Measurements from ENCODE around the gene FILIP1L.

The FILIP1L gene

DNA sequence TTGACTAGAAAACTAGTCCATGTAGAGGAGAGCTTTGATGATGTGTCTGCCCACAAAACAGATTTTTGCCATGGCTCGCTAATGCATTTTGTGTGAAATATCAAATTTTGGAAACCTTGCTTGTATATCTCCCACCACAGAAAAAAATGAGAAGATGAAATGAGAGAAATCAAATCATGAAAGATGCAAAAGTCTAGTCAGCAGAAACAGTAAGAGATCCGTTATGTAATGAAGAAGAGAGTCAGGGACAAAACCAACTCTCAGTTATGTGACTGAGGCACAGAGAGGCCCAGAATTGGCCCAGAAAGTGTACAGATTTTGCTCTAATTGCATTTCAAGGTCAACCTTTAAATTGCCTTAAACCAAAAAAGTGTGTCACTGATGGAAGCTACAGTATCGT is 107.0 kb downstream of the FILIP1L start:
- TF ChIP-seq, protein P1, sequence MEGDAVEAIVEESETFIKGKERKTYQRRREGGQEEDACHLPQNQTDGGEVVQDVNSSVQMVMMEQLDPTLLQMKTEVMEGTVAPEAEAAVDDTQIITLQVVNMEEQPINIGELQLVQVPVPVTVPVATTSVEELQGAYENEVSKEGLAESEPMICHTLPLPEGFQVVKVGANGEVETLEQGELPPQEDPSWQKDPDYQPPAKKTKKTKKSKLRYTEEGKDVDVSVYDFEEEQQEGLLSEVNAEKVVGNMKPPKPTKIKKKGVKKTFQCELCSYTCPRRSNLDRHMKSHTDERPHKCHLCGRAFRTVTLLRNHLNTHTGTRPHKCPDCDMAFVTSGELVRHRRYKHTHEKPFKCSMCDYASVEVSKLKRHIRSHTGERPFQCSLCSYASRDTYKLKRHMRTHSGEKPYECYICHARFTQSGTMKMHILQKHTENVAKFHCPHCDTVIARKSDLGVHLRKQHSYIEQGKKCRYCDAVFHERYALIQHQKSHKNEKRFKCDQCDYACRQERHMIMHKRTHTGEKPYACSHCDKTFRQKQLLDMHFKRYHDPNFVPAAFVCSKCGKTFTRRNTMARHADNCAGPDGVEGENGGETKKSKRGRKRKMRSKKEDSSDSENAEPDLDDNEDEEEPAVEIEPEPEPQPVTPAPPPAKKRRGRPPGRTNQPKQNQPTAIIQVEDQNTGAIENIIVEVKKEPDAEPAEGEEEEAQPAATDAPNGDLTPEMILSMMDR (IDR thresholded peaks at IDR 0.05; ENCODE audit: low read depth, low read length): no peak
- DNase-seq (ENCODE audit: extremely low read depth, low read depth): no peak

DNA sequence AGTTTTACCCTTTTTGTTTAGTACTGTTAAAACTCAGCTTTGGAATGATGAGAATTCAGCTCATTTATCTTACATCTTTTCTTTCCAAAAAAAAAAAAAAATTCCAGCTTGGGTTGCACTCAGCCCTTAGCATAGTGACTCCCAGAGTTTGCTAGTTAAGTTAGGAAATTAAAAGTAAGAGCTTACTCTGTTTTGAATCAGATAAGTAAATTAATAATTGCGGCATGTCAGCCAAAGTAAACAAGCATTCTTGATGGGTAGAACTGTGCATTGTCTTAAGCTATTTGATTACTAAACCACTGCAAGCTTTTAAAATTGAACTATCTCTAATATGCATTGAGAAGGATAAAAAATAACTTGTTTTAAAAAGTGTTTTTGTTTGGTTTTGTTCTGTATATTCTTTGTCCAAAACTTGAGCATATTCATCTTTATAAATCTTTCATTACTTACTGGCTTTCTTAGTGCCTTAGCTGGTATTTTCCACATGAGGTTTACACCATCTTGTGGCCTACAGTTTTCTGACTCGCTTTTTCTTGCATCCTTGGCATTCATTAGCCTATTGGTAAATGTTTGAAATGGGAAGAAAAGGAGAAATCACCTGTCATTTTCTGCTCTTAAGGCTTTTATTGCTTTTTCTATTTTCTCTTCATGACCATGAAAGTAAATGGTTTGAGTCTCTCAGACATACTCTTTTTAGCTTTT is 107.6 kb downstream of the FILIP1L start:
- TF ChIP-seq, protein P1 (IDR thresholded peaks at IDR 0.05; ENCODE audit: low read depth, low read length): peak; percentile 14; the same call in 1 of the 2 replicates
- DNase-seq (ENCODE audit: extremely low read depth, low read depth): peak; percentile 24

DNA sequence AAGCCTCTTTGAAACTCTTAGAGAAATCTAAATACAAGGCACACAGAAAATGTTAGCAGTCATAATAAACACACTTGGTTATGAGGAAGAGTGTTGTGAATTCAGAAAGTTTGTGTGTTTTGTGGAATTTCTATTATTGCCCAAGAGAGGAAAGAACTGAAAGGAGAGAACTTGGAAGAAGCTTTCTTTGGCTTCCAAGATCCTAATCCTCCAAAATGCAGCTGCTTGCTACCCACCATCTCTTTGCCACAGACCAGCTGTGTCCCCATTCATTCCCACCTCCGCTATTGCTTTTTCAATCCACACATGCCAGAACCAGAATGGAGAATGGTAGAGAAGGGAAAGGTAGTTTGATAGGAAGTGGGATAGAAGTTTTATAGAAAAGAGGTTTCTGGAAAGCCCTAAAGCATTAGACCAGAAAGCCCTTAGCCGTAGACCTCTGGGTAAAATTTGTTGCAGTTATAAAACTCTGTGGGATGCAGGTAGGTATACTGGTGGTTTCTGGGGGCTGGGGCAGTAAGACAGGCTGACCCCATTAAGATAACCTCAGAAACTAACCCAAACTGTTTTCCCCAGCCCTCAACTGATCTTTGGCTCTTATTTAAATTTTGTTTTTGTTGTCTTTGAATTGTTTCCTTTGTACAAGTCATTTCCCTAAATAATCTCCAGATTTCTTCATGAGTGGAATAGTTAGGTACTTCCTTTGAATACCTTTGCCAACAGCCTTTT is 108.5 kb downstream of the FILIP1L start:
- TF ChIP-seq, protein P1 (IDR thresholded peaks at IDR 0.05; ENCODE audit: low read depth, low read length): no peak
- no peak for DNase-seq (ENCODE audit: extremely low read depth, low read depth)

DNA sequence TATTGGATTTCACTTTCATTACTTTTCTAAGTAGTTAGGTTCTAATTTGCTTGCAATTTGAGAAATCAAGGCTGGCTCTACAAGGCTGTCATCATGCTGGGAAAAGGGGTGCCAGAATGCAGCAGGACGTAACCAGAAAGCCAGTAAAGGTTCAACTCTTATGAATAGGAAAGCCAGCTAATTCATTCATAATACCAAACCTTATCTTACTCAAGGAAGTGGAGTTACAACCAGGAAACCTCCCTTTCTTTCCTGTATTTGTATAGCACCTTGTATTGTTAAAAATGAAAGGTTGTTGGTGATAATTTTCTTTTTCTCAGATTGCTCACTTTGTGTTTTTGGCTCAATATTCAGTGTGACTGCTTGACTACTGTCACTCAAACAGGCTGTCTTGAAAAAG is 109.4 kb downstream of the FILIP1L start:
- TF ChIP-seq, protein P1 (IDR thresholded peaks at IDR 0.05; ENCODE audit: low read depth, low read length): no peak
- no peak for DNase-seq (ENCODE audit: extremely low read depth, low read depth)

DNA sequence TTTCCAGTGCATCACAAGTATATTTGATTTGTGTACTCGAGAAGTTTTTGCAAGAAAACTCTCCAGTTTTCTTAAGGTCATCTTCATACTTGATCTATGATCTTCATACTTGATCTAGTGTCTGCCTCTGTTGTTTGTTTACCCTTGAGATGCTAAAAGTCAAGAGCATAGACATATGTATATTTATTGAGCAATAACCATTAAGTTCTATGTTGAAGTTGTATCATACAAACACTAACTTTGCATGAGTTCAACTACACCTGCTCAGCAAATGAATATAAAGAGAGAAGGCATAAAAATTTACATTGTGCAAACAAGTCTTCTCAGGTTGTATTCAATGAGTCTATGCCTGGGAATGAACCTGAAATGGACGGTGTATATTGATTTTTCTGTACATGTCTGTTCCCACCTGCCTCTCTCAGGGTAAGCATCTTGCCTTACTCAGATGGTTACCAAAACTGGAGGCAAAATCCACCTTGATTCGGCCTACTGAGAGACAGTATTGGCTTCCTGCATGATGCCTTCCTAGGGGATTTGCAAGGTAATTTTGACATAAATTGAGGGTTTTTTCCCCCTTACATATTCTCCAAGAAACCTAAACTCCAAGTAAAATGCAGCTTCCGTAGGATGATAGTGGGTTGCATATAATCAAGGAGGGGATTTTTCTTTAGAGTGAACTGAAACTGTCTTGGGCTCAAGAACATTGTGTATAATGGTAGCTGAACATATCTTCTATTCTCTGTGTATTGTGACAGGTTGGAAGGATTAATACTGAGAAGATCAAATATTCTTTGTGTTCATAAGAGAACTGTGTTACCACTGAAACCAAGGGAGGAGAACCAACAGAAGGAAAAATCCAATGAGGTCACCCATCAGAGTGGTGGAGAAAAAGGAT is 110.4 kb downstream of the FILIP1L start:
- no peak for DNase-seq (ENCODE audit: extremely low read depth, low read depth)
- TF ChIP-seq, protein P1 (IDR thresholded peaks at IDR 0.05; ENCODE audit: low read depth, low read length): no peak

DNA sequence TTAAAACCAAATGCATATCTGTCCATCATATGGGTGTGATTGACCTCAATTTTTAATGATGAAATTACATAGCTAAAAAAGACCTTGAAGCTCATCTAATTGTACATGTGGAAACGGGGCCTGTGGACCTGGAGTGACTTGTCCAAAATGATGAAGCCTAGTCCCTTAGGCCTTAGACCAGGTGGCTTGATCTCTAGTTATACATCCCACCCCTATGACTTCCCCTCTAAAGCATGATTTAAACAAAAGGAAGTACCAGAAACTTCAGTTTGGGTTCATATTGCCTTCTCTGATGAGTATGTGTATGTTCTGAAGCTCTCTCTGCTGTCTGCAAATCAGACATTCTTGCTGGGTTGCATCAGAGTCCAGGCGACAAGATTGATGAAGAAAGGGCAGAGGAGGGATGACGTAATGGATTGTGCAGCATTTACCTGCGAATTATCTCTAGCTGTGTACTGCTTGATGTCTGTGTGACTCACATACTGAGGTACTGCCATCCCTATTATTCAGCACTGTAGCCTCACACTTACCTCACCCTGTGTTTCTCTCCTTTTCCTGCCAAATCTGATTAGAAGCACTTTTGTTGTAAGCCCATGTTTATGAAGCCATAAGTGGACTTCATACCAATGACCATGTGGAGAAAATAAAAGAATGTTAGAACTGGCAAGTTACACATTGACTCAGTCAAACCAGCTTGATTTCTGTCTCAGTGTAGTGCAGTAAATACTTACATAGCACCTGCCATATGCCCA is 111.5 kb downstream of the FILIP1L start:
- DNase-seq (ENCODE audit: extremely low read depth, low read depth): peak; percentile 25
- TF ChIP-seq, protein P1 (IDR thresholded peaks at IDR 0.05; ENCODE audit: low read depth, low read length): no peak
